CD4-positive, CD25-positive, alpha-beta regulatory T cell (primary cell): ENCODE results near the gene GRM8. TPM values are rescaled to one million over a fixed set of nuclear protein-coding genes. Genes with fewer than 3 reads are reported as not detected.

Experiments used
- ATAC-seq, 2 donors: fragments of 150-1000 bp; cut with Tn5 transposase; one replicate each; pipeline ENCODE4 v1.10.0; 2021; ENCODE audit warnings: low read depth in 2 of 2, moderate number of reproducible peaks in 2 of 2, moderate library complexity in 1 of 2
- DNase-seq, 3 donors: peaks; one replicate each; pipeline versions ENCODE4 v3.0.0 to v3.0.0-alpha.2; 2012 to 2022; ENCODE audit warnings: mixed read lengths in 1 of 3
- H3K27ac ChIP-seq: one replicate; pipeline ENCODE4 v1.7.0; 2013; ENCODE audit warnings: mild to moderate bottlenecking, low read length; ENCODE audit not compliant: insufficient read depth, poor library complexity, severe bottlenecking
- H3K27me3 ChIP-seq: one replicate; pipeline ENCODE4 v1.7.0; 2013; ENCODE audit warnings: low read length; ENCODE audit not compliant: control insufficient read depth, insufficient read depth
- H3K36me3 ChIP-seq: one replicate; pipeline ENCODE4 v1.7.0; 2013; ENCODE audit warnings: mild to moderate bottlenecking, low read length, moderate library complexity; ENCODE audit not compliant: control insufficient read depth, insufficient read depth
- H3K4me1 ChIP-seq: 2 replicates; pipeline ENCODE4 v1.7.0; 2013; ENCODE audit warnings: mild to moderate bottlenecking, low read length; ENCODE audit not compliant: insufficient read depth, control insufficient read depth, poor library complexity, severe bottlenecking
- H3K4me3 ChIP-seq: one replicate; pipeline ENCODE4 v1.7.0; 2013; ENCODE audit warnings: low read depth, mild to moderate bottlenecking, low read length, moderate library complexity
- H3K9me3 ChIP-seq, 2 experiments: 1 replicate in 1 of 2; 2 replicates in 1 of 2; pipeline ENCODE4 v1.7.0; 2013; ENCODE audit warnings: low read length in 2 of 2, mild to moderate bottlenecking in 1 of 2, moderate library complexity in 1 of 2; ENCODE audit not compliant: control insufficient read depth in 2 of 2
- H3K27ac Mint-ChIP-seq, 3 donors: one replicate each; pipeline ENCODE4 v1.8.0; 2020 to 2022; ENCODE audit warnings: mild to moderate bottlenecking in 3 of 3, mixed read lengths in 3 of 3, moderate library complexity in 2 of 3
- H3K27me3 Mint-ChIP-seq: one replicate; pipeline ENCODE4 v1.8.0; 2022; ENCODE audit warnings: mild to moderate bottlenecking, mixed read lengths
- H3K36me3 Mint-ChIP-seq: one replicate; pipeline ENCODE4 v1.8.0; 2020; ENCODE audit warnings: mixed read lengths
- H3K4me1 Mint-ChIP-seq, 4 donors: one replicate each; pipeline ENCODE4 v1.8.0; 2020 to 2022; ENCODE audit warnings: mixed read lengths in 4 of 4, mild to moderate bottlenecking in 1 of 4
- H3K4me3 Mint-ChIP-seq, 4 donors: one replicate each; pipeline ENCODE4 v1.8.0; 2020 to 2022; ENCODE audit warnings: mild to moderate bottlenecking in 4 of 4, mixed read lengths in 4 of 4, moderate library complexity in 3 of 4
- H3K9me3 Mint-ChIP-seq, 7 donors: one replicate each; pipeline ENCODE4 v1.8.0; 2020 to 2022; ENCODE audit warnings: mixed read lengths in 7 of 7, mild to moderate bottlenecking in 3 of 7, moderate library complexity in 2 of 7
- polyA plus RNA-seq, 4 donors: library from polyadenylated mRNA; unstranded; fragments of 300-500 nt; fragmentation: Illumina TruSeq; gene quantifications; one replicate each; pipeline ENCODE4 v1.2.3, GENCODE V29; 2021
- total RNA-seq: library from RNA; stranded (reverse); gene quantifications from one replicate; pipeline ENCODE4 v1.2.3, GENCODE V29; 2022

The GRM8 gene
- total and polyA plus RNA-seq, 5 donors from 2014 or later = not detected

- H3K4me1 ChIP-seq = no peaks in the 10 kb centered on the region
- H3K27ac ChIP-seq = no peak overlapping the region
- Mint-ChIP-seq H3K4me1 (no peaks in the 10 kb centered on the region), H3K9me3 (peaks cover 0 to 2% (median 0%) of the 10 kb centered on the region in 7 donors), H3K27me3 (peaks cover 4% of the 10 kb centered on the region), H3K27ac (no peak overlapping the region), H3K4me3 (no peak overlapping the region), H3K36me3 (no peaks in the 10 kb centered on the region)
- ATAC-seq (no peak), DNase-seq (no peak)
- no peaks in the 10 kb centered on the region for H3K36me3 ChIP-seq
- H3K9me3 ChIP-seq = no peaks in the 10 kb centered on the region
- H3K4me3 ChIP-seq = no peak overlapping the region
- H3K27me3 ChIP-seq = no peaks in the 10 kb centered on the region
Measured at GRCh38 chr7:126662856-126663255, 589.9 kb downstream of the GRM8 start.

- Mint-ChIP-seq H3K27me3 (peaks cover 4% of the 10 kb centered on the region), H3K4me1 (peaks cover 0 to 5% (median 0%) of the 10 kb centered on the region in 4 donors), H3K4me3 (no peak overlapping the region), H3K27ac (no peak overlapping the region), H3K36me3 (no peaks in the 10 kb centered on the region), H3K9me3 (peaks cover 0 to 2% (median 0%) of the 10 kb centered on the region in 7 donors)
- H3K36me3 ChIP-seq = no peaks in the 10 kb centered on the region
- H3K27ac ChIP-seq = no peak overlapping the region
- no peak overlapping the region for H3K4me3 ChIP-seq
- DNase-seq (no peak), ATAC-seq (no peak)
- H3K4me1 ChIP-seq = no peaks in the 10 kb centered on the region
- no peaks in the 10 kb centered on the region for H3K27me3 ChIP-seq
- no peaks in the 10 kb centered on the region for H3K9me3 ChIP-seq
Measured at GRCh38 chr7:126659124-126659523, 593.6 kb downstream of the GRM8 start.

DNA sequence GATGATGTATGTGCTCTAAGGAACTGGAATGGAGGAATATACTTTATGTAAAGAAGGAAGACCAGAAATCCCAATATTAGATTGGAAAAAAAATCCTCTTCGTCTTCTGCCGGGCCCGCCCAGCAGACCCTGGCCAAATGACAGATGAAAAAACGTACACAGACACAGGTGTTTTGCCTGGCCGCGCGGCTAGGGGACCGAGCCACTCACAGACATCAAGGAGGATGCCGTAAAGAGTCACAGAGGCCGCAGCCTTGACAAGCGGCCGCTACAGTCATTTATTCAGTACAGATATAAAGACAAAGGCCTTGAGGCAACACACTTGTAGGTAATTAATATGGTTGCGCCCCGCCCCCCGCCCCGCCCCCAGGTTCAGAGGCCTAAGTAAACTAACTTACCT, 594.1 kb downstream of the GRM8 start:
- no peaks in the 10 kb centered on the region for H3K27me3 ChIP-seq
- Mint-ChIP-seq H3K27ac (no peak overlapping the region), H3K36me3 (no peaks in the 10 kb centered on the region), H3K9me3 (peaks cover 0 to 2% (median 0%) of the 10 kb centered on the region in 7 donors), H3K27me3 (peaks cover 4% of the 10 kb centered on the region), H3K4me1 (peaks cover 0 to 5% (median 0%) of the 10 kb centered on the region in 4 donors), H3K4me3 (no peak overlapping the region)
- ATAC-seq (no peak), DNase-seq (no peak)
- no peaks in the 10 kb centered on the region for H3K36me3 ChIP-seq
- H3K4me1 ChIP-seq = no peaks in the 10 kb centered on the region
- H3K4me3 ChIP-seq = no peak overlapping the region
- no peak overlapping the region for H3K27ac ChIP-seq
- H3K9me3 ChIP-seq = no peaks in the 10 kb centered on the region

GRCh38 chr7:126657599-126658358, 595.0 kb downstream of the GRM8 start:
- DNase-seq (peak in 1 of 3 donors; percentile 12), ATAC-seq (no peak)
- Mint-ChIP-seq H3K4me3 (no peak overlapping the region), H3K27ac (peak overlapping the region in 1 of 3 donors; percentile 28), H3K27me3 (peaks cover 4% of the 10 kb centered on the region), H3K9me3 (peaks cover 0 to 2% (median 0%) of the 10 kb centered on the region in 7 donors), H3K4me1 (peaks cover 0 to 5% (median 0%) of the 10 kb centered on the region in 4 donors), H3K36me3 (no peaks in the 10 kb centered on the region)
- H3K9me3 ChIP-seq = no peaks in the 10 kb centered on the region
- no peaks in the 10 kb centered on the region for H3K36me3 ChIP-seq
- H3K4me3 ChIP-seq = peak overlapping the region; percentile 7
- H3K27me3 ChIP-seq = no peaks in the 10 kb centered on the region
- no peaks in the 10 kb centered on the region for H3K4me1 ChIP-seq
- no peak overlapping the region for H3K27ac ChIP-seq

GRCh38 chr7:126657137-126657536, 595.6 kb downstream of the GRM8 start:
- Histone ChIP-seq H3K9me3 (no peaks in the 10 kb centered on the region), H3K4me3 (no peak overlapping the region), H3K4me1 (no peaks in the 10 kb centered on the region), H3K27me3 (no peaks in the 10 kb centered on the region), H3K36me3 (no peaks in the 10 kb centered on the region), H3K27ac (no peak overlapping the region)
- Mint-ChIP-seq H3K4me1 (peaks cover 0 to 5% (median 0%) of the 10 kb centered on the region in 4 donors), H3K27me3 (peaks cover 1% of the 10 kb centered on the region), H3K9me3 (peaks cover 0 to 2% (median 0%) of the 10 kb centered on the region in 7 donors), H3K27ac (no peak overlapping the region), H3K4me3 (no peak overlapping the region), H3K36me3 (no peaks in the 10 kb centered on the region)
- ATAC-seq = no peak
- DNase-seq = no peak

- no peaks in the 10 kb centered on the region for H3K36me3 ChIP-seq
- H3K27me3 ChIP-seq = no peaks in the 10 kb centered on the region
- no peak for ATAC-seq
- Mint-ChIP-seq H3K36me3 (no peaks in the 10 kb centered on the region), H3K4me3 (no peak overlapping the region), H3K27ac (no peak overlapping the region), H3K9me3 (peaks cover 0 to 3% (median 0%) of the 10 kb centered on the region in 7 donors), H3K4me1 (peaks cover 0 to 5% (median 0%) of the 10 kb centered on the region in 4 donors), H3K27me3 (no peaks in the 10 kb centered on the region)
- DNase-seq = no peak
- H3K9me3 ChIP-seq = no peaks in the 10 kb centered on the region
- no peak overlapping the region for H3K4me3 ChIP-seq
- H3K4me1 ChIP-seq = no peaks in the 10 kb centered on the region
- no peak overlapping the region for H3K27ac ChIP-seq
Measured at GRCh38 chr7:126656165-126656564, 596.6 kb downstream of the GRM8 start.

DNA sequence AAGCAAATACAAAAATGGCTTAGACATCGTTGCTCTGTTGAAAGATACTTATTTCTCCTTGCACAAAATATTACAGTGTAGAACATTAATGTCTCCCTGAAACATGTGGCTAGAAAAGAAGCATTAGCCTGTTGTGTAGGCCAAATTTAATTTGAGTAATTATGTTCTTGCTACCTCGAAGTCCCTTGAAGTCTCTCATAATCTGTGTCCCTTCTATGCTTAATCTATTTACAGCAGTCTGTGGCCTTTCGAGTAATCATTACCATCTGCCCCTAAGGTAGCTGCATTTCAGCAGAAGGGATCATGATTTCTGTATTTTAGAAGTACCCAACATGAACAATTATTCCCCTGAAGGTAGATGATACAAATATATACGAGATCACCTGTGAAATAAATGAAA, 615.2 kb downstream of the GRM8 start:
- no peaks in the 10 kb centered on the region for H3K36me3 ChIP-seq
- Mint-ChIP-seq H3K9me3 (peaks cover 0 to 6% (median 1%) of the 10 kb centered on the region in 7 donors), H3K4me1 (no peaks in the 10 kb centered on the region), H3K27me3 (peaks cover 13% of the 10 kb centered on the region), H3K4me3 (no peak overlapping the region), H3K36me3 (no peaks in the 10 kb centered on the region), H3K27ac (no peak overlapping the region)
- no peak overlapping the region for H3K27ac ChIP-seq
- DNase-seq (no peak), ATAC-seq (no peak)
- no peaks in the 10 kb centered on the region for H3K4me1 ChIP-seq
- H3K4me3 ChIP-seq = no peak overlapping the region
- no peaks in the 10 kb centered on the region for H3K9me3 ChIP-seq
- H3K27me3 ChIP-seq = peaks cover 2% of the 10 kb centered on the region

- H3K4me1 Mint-ChIP-seq = no peaks in the 10 kb centered on the region
- H3K27me3 ChIP-seq = peaks cover 2% of the 10 kb centered on the region
- no peak overlapping the region for H3K4me3 ChIP-seq
- no peaks in the 10 kb centered on the region for H3K9me3 ChIP-seq
- ATAC-seq (no peak), DNase-seq (no peak)
- H3K36me3 ChIP-seq = no peaks in the 10 kb centered on the region
- H3K9me3 Mint-ChIP-seq = peaks cover 0 to 5% (median 2%) of the 10 kb centered on the region in 7 donors
- H3K27me3 Mint-ChIP-seq = peaks cover 9% of the 10 kb centered on the region
- no peak overlapping the region for H3K27ac Mint-ChIP-seq
- no peak overlapping the region for H3K4me3 Mint-ChIP-seq
- H3K4me1 ChIP-seq = no peaks in the 10 kb centered on the region
- no peak overlapping the region for H3K27ac ChIP-seq
- no peaks in the 10 kb centered on the region for H3K36me3 Mint-ChIP-seq
Measured at GRCh38 chr7:126635545-126635944, 617.2 kb downstream of the GRM8 start.
